Memory B cell (primary cell): ENCODE measurements around the gene DLGAP3.
"Not testable (repeated sequence)": the region's sequence is repeated elsewhere in the genome, so short reads cannot be mapped to it uniquely, and the experiment has no call there.

ENCODE experiments used
- ATAC-seq: fragments of 150-1000 bp; cut with Tn5 transposase; 2 replicates; pipeline ENCODE4 v1.10.0; 2021; ENCODE audit warnings: low read depth, mild to moderate bottlenecking, moderate library complexity
- DNase-seq, 2 donors: peaks; one replicate each; pipeline ENCODE4 v3.0.0; 2022; ENCODE audit warnings: low spot score in 2 of 2
- H3K27ac Mint-ChIP-seq: one replicate; pipeline ENCODE4 v1.8.0; 2022; ENCODE audit warnings: mild to moderate bottlenecking, moderate library complexity, mixed read lengths
- H3K27me3 Mint-ChIP-seq: one replicate; pipeline ENCODE4 v1.8.0; 2022; ENCODE audit warnings: mixed read lengths
- H3K36me3 Mint-ChIP-seq: one replicate; pipeline ENCODE4 v1.8.0; 2022; ENCODE audit warnings: mild to moderate bottlenecking, mixed read lengths
- H3K4me1 Mint-ChIP-seq: one replicate; pipeline ENCODE4 v1.8.0; 2022; ENCODE audit warnings: mixed read lengths
- H3K4me3 Mint-ChIP-seq: one replicate; pipeline ENCODE4 v1.8.0; 2022; ENCODE audit warnings: mild to moderate bottlenecking, moderate library complexity, mixed read lengths
- H3K9me3 Mint-ChIP-seq: one replicate; pipeline ENCODE4 v1.8.0; 2022; ENCODE audit warnings: mixed read lengths

The DLGAP3 gene

DNA sequence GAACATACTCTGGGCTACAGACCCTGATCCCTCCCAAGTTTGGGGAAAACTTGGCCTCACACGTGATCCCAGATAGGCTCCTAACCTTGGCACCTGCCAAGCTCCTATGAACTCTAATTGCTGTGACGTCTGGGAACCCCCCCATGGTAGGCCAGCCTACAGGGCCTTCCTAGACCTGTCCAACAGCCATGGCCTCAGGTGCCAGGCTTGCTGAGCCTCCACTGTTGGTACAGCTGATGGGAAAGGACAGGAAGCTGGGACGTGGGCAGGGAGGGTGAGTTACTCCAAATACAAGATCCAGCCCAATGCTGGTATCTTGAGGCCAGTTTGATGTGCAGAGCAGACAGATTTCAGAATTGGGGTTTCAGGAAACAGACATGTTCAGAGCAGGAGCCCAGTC is 89.0 kb downstream of the DLGAP3 start:
- H3K9me3 Mint-ChIP-seq: no peaks in the 10 kb centered on the region
- peaks cover 7% of the 10 kb centered on the region for H3K36me3 Mint-ChIP-seq
- ATAC-seq (no peak), DNase-seq (no peak)
- H3K27ac Mint-ChIP-seq: no peak overlapping the region
- H3K4me1 Mint-ChIP-seq: peaks cover 10% of the 10 kb centered on the region
- no peak overlapping the region for H3K4me3 Mint-ChIP-seq
- H3K27me3 Mint-ChIP-seq: no peaks in the 10 kb centered on the region

DNA sequence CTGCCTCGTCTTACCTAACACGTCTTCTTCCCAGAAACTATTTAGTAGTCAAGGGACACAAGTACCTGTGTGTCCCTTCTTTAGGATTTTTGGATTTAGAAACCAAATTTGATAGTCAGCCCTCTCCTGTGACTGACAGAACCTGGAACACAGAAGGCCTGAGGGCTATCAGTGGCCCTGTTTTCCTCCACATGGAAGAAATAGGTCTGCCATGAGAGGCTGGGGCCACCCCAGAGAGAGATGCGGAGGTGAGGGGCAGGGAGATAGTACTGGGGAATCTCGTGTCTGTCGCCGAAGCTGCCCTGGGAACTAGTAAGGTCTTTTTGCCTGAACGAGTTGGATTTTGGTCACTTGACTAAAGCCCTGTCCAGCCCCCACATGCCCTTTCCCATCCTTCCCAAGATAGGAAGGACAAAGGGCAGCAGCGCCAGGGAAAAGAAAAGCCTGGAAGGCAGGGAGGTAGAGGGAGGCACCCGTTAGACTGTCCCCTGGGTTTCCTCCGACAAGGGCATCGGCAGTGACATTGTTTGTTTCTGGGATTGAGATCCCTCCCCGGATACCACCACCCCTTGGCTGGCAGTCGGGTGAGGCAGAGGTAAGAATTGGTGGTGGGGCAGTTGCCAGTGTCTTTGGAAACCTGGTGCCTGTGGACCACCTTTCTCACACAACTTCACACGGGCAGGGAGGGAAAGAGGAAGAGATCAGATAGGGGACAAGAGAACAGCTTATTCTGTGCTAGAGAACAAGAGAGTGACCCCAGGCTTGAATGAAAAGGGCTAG is 89.7 kb downstream of the DLGAP3 start:
- no peak for DNase-seq
- Mint-ChIP-seq H3K4me1 (peaks cover 10% of the 10 kb centered on the region), H3K27me3 (no peaks in the 10 kb centered on the region), H3K4me3 (no peak overlapping the region), H3K27ac (no peak overlapping the region), H3K36me3 (peaks cover 7% of the 10 kb centered on the region), H3K9me3 (no peaks in the 10 kb centered on the region)
- no peak for ATAC-seq

DNA sequence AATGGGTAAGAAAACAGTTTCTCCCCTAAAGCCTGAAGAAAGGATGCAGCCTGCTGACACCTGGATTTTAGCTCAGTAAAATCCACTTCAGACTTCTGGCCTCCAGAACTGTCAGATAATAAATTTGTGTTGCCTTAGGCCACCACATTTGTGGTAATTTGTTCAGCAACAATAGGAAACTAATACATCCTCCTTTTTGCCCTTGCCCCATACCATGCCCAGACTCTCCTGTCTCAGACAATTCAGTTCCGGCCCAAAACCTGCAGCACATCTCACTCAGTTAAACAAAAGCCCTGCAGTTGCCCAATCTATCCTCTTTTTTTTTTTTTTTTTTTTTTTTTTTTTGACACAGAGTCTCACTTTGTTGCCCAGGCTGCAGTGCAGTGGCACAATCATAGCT is 95.7 kb downstream of the DLGAP3 start:
- no peak overlapping the region for H3K27ac Mint-ChIP-seq

DNA sequence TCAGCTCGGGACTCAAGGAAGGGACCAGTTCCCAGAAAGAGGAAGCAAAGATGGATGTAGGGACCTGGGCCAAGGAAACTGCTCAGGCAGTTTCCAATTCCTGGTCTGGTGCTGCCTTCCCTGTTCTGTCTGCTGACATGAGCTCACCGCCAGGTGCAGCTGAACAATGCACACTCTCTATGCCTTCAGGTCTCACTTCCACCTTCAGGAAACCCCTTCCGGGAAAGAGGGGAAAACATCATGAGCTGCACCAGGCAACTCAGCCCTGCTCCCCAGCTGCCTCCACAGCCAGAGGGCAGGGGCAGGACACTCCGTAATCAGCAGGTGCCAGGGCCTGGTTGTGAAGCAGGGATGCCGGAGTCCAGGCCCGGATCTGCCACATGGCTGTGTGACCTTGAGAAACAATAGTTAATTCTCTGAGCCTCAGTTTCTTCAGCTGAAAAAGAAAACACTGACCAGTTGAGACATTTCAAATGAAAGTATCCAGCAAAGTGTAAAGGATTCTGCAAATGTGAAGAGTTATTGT is 97.7 kb downstream of the DLGAP3 start:
- H3K4me3 Mint-ChIP-seq: no peak overlapping the region
- H3K27me3 Mint-ChIP-seq: no peaks in the 10 kb centered on the region
- peaks cover 8% of the 10 kb centered on the region for H3K36me3 Mint-ChIP-seq
- H3K9me3 Mint-ChIP-seq: no peaks in the 10 kb centered on the region
- no peak for ATAC-seq
- no peak for DNase-seq
- H3K4me1 Mint-ChIP-seq: peaks cover 4% of the 10 kb centered on the region
- H3K27ac Mint-ChIP-seq: no peak overlapping the region

More for the DNA sequence above, 95.7 kb downstream of the DLGAP3 start:
- ATAC-seq (no peak), DNase-seq (no peak)
- peaks cover 8% of the 10 kb centered on the region for H3K36me3 Mint-ChIP-seq
- peaks cover under 1% of the 10 kb centered on the region for H3K4me1 Mint-ChIP-seq
- H3K9me3 Mint-ChIP-seq: no peaks in the 10 kb centered on the region
- no peaks in the 10 kb centered on the region for H3K27me3 Mint-ChIP-seq
- H3K4me3 Mint-ChIP-seq: no peak overlapping the region

DNA sequence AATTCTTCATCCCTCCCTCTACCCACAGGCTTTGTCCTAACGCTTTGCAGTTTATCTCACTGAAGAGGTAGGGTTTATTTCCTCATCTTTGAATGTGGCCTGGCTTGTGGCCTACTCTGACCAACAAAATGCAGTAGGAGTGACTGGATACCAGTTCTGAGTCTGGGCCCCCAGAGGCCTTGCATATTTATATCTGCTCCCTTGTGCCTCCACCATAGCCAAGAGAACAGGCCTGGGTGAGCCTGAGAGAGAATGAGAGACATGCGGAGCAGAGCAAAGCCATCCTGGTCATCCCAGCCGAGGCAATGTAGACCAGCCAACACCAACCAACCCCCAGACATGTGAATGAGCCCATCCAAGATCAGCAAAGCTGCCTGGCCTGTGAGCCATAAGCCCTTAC is 100.2 kb downstream of the DLGAP3 start:
- Mint-ChIP-seq H3K36me3 (peaks cover 8% of the 10 kb centered on the region), H3K4me3 (no peak overlapping the region), H3K9me3 (no peaks in the 10 kb centered on the region), H3K4me1 (peaks cover 4% of the 10 kb centered on the region), H3K27ac (no peak overlapping the region), H3K27me3 (no peaks in the 10 kb centered on the region)
- DNase-seq (no peak), ATAC-seq (no peak)

DNA sequence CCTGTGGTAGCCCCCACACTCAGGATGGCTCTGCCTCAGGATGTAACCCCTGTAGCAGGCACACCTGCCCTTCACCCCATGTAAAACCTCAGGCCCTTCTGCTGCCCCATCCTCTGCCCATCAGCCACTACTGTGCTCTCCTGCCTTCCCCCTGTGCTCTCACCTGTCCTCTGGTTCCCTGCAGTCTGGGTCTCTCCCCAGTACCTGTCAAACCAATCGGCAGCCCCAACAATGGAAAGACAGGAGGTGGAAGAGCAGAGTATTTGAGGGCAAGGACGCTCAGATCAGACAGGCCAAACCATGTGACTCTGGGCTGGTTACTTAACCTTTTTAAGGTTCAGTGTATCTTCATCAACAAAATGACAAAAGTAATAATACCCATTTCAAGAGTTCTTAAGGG is 100.8 kb downstream of the DLGAP3 start:
- DNase-seq (no peak), ATAC-seq (no peak)
- Mint-ChIP-seq H3K4me1 (peaks cover 4% of the 10 kb centered on the region), H3K9me3 (peaks cover 2% of the 10 kb centered on the region), H3K27ac (no peak overlapping the region), H3K36me3 (peaks cover 11% of the 10 kb centered on the region), H3K27me3 (no peaks in the 10 kb centered on the region), H3K4me3 (no peak overlapping the region)

DNA sequence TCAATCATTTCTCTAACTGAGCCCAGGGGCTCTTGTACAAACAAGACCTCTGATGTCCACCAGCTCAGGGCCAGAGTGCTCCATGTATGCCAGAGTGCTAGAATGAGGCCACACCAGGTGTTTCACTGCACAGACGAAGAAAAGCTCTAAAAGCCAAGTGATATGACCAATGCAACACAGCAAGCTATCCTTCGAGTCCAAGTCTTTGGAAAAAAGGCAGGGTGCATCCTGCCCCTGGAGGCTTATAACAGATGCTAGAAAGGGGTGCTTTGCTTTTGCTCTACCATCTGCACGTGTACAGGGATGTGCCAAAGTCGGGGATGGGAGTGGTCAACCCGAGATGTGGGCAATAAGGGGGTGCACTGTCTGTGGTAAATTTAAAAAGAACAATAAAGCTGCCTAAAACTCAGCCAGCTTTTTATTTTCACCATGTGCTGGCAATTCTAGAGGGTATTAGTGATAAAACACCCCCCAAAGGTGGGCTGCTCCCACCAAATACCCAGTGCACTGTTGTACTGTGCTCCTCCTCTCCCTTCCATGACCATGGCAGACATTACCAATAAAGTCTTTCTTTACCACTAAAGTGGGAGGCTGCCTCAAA is 102.0 kb downstream of the DLGAP3 start:
- ATAC-seq (no peak), DNase-seq (no peak)
- Mint-ChIP-seq H3K27me3 (no peaks in the 10 kb centered on the region), H3K36me3 (peaks cover 7% of the 10 kb centered on the region), H3K9me3 (peaks cover 2% of the 10 kb centered on the region), H3K27ac (no peak overlapping the region), H3K4me1 (peaks cover 4% of the 10 kb centered on the region), H3K4me3 (no peak overlapping the region)

DNA sequence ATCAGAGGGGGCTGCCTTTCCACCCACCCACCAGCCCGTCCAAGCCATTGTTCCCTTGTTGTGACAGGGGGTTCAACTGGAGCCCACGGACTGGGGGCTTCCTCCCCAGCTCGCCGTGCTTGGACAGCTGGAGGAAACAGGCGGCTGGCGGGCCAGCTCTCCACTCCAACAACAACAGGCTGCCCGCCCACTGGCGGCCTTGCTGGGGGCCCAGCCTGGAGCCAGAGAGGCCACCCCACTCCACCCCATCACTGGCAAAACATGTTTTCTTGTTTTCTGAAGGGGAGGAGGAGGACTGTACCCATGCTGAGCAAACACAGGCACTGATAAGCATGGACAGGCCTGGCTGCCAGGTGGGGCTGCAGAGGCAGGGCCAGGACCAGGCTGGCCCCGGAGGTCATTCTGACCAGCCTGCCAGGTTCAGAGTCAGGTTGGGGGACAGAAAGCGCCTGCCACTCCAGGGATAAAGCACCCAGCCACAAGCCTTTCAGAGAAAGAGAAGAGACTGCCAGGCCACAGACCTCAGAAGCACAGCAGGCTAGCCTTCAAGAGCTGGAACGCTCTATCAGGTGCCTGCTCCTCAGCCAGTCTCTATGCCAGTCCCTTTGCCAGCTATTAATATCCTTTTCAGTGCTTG is 103.9 kb downstream of the DLGAP3 start:
- H3K4me3 Mint-ChIP-seq: no peak overlapping the region
- no peak overlapping the region for H3K27ac Mint-ChIP-seq
- peaks cover 2% of the 10 kb centered on the region for H3K36me3 Mint-ChIP-seq
- no peak for DNase-seq
- H3K27me3 Mint-ChIP-seq: no peaks in the 10 kb centered on the region
- H3K4me1 Mint-ChIP-seq: peaks cover 4% of the 10 kb centered on the region
- H3K9me3 Mint-ChIP-seq: peaks cover 2% of the 10 kb centered on the region
- no peak for ATAC-seq

DNA sequence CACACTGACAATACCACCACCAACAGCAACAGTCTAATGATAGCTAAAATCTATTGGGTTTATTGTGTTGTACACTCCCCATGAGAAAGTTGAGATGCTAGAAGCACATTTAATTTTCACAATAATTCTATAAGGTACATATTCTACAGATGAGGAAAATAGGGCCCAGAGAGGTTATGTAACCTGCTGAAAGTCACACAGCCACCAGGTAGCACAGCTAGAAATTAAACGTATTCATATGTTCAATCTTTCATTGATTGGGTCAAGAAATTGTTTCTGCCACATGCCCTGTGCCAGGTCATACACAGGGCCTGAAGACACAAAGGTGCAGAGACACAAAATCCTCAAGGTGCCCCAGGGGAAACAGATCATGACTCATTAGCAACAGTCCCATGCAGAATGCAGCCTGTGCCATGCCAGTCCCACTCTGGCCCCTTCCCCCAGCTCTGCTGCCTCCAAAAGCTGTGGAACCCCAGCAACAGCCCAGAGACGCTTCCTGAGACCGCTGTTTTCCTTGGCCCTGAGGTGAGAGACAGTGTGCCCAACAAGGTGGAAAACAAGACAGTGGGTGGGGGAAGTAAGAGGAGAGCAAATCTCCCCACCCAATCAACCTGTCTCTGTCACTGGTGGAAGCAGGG is 104.5 kb downstream of the DLGAP3 start:
- H3K4me3 Mint-ChIP-seq: no peak overlapping the region
- DNase-seq (no peak), ATAC-seq (no peak)
- H3K4me1 Mint-ChIP-seq: peaks cover 4% of the 10 kb centered on the region
- peaks cover 5% of the 10 kb centered on the region for H3K36me3 Mint-ChIP-seq
- no peaks in the 10 kb centered on the region for H3K27me3 Mint-ChIP-seq
- no peak overlapping the region for H3K27ac Mint-ChIP-seq
- H3K9me3 Mint-ChIP-seq: peaks cover 2% of the 10 kb centered on the region

DNA sequence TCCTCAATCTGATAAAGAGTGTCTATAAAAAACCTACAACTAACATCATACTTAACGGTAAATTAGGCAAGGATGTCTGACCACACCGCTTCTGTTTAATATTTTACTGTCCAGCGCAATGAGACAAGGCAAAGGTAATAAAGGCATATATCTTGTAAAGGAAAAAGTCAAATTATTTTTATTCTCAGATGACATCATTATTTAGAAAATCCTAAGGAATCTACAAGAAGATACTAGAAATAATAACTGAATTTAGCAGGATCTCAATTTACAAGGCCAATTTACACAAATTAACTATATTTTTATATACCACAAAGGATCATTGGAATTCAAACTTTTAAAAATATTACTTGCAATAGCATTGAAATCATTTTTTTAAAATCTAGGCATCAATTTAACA is 107.2 kb downstream of the DLGAP3 start:
- H3K9me3 Mint-ChIP-seq: peaks cover 2% of the 10 kb centered on the region
- ATAC-seq (no peak), DNase-seq (no peak)
- peaks cover 7% of the 10 kb centered on the region for H3K36me3 Mint-ChIP-seq
- H3K4me1 Mint-ChIP-seq: no peaks in the 10 kb centered on the region
- no peak overlapping the region for H3K4me3 Mint-ChIP-seq
- H3K27ac Mint-ChIP-seq: no peak overlapping the region
- no peaks in the 10 kb centered on the region for H3K27me3 Mint-ChIP-seq

DNA sequence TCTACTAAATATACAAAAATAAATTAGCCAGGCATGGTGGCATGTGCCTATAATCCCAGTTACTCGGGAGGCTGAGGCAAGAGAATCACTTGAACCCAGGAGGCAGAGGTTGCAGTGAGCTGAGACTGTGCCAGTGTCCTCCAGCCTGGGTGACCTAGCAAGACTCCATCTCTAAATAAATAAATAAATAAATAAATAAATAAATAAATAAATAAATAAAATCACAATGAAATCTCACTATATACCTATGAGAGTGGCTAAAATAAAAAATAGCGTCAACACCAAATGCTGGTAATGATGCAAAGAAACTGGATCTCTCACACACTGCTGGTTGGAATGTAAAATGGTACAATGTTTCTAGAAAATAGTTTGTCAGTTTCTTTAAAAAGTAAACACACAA is 110.6 kb downstream of the DLGAP3 start:
- not testable (repeated sequence) for H3K27me3 Mint-ChIP-seq, H3K9me3 Mint-ChIP-seq, ATAC-seq, H3K36me3 Mint-ChIP-seq, H3K4me1 Mint-ChIP-seq, H3K4me3 Mint-ChIP-seq, H3K27ac Mint-ChIP-seq, DNase-seq

DNA sequence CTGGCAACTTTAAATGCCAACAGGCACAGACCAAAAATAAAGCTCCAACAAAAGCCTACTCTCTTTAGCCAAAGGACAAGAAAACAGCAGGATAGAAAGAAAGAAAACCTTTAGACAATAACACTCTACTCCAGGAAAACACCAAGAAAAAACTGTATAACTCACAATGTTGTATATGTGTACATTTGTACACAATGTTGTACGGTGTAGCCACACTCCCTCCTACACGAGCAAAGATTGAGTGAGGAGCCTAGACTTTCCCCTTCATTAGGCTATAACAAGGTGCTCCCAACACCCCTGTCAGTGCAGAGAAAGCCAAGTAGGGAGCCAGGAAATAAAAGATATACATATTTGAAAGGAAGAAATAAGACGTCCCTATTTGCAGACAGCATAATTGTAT is 112.7 kb downstream of the DLGAP3 start:
- Mint-ChIP-seq H3K27me3 (no peaks in the 10 kb centered on the region), H3K27ac (no peak overlapping the region), H3K9me3 (no peaks in the 10 kb centered on the region), H3K4me3 (no peak overlapping the region), H3K36me3 (peaks cover 8% of the 10 kb centered on the region), H3K4me1 (no peaks in the 10 kb centered on the region)
- ATAC-seq (no peak), DNase-seq (no peak)

DNA sequence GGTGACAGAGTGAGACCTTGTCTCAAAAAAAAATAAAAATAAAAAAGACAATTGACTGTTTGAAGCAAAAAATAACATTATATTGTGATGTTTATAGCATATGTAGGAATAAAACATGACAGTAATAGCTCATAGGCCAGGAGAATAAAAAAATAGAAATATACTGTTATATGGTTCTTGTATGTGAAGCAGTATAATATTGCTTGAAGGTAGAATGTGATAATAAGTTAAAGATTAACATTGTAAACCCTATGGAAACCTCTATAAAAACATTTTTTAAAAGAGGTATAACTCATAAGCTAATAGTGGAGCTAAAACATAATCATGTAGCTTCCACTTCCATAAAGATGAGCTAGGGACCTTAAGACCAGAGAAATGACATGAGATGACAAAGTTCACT is 113.1 kb downstream of the DLGAP3 start:
- Mint-ChIP-seq H3K9me3 (no peaks in the 10 kb centered on the region), H3K4me3 (no peak overlapping the region), H3K4me1 (no peaks in the 10 kb centered on the region), H3K27ac (no peak overlapping the region), H3K27me3 (no peaks in the 10 kb centered on the region), H3K36me3 (peaks cover 8% of the 10 kb centered on the region)
- DNase-seq: no peak
- ATAC-seq: no peak
